B cell (primary cell): Measurements from ENCODE around the gene XYLT2.
"Not testable (repeated sequence)": the region's sequence is repeated elsewhere in the genome, so short reads cannot be mapped to it uniquely, and the experiment has no call there.

Experiments used
- EZH2 ChIP-seq: IDR thresholded peaks from 2 replicates; pipeline ENCODE4 v1.6.1; 2012; ENCODE audit warnings: borderline replicate concordance, low read depth, mild to moderate bottlenecking, moderate library complexity, low read length; ENCODE audit not compliant: insufficient read depth, poor library complexity, severe bottlenecking
- TF ChIP-seq, protein P1 (sequence below): fragments of 200-600 bp; IDR thresholded peaks from one replicate; pipeline ENCODE4 v1.8.0; 2022; ENCODE audit warnings: antibody characterized with exemption, mild to moderate bottlenecking

DNA sequence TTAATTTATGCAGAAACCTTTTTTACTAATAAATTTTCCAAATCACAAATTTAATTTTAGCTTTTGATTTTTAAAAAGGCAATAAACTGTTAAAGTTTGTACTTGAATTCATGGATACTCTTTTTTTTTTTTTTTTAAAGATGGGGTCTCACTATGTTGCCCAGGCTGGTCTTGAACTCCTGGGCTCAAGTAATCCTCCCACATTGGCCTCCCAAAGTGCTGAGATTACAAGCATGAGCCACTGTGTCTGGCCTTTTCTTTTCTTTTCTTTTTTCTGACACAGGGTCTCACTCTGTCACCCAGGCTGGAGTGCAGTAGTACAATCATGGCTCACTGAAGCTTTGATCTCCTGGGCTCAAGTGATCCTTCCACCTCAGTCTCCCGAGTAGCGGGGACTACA is 29.3 kb upstream of the XYLT2 start:
- TF ChIP-seq, protein P1, sequence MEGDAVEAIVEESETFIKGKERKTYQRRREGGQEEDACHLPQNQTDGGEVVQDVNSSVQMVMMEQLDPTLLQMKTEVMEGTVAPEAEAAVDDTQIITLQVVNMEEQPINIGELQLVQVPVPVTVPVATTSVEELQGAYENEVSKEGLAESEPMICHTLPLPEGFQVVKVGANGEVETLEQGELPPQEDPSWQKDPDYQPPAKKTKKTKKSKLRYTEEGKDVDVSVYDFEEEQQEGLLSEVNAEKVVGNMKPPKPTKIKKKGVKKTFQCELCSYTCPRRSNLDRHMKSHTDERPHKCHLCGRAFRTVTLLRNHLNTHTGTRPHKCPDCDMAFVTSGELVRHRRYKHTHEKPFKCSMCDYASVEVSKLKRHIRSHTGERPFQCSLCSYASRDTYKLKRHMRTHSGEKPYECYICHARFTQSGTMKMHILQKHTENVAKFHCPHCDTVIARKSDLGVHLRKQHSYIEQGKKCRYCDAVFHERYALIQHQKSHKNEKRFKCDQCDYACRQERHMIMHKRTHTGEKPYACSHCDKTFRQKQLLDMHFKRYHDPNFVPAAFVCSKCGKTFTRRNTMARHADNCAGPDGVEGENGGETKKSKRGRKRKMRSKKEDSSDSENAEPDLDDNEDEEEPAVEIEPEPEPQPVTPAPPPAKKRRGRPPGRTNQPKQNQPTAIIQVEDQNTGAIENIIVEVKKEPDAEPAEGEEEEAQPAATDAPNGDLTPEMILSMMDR: not testable (repeated sequence)
- TF ChIP-seq EZH2: not testable (repeated sequence)
